H1 (cell line): Measurements from ENCODE around the gene PARP4. TPM values are rescaled to one million over a fixed set of nuclear protein-coding genes. Genes with fewer than 3 reads are reported as not detected.

Experiments
- ASH2L ChIP-seq: fragments of 200-600, 300-600 bp; sonication (generic); IDR thresholded peaks from one replicate; pipeline ENCODE4 v1.7.1; 2017; ENCODE audit warnings: low read length
- BRCA1 ChIP-seq: IDR thresholded peaks from 2 replicates; pipeline ENCODE4 v1.6.1; 2012; ENCODE audit warnings: low read depth, low read length, improper control_type of control experiment
- CHD1 ChIP-seq: IDR thresholded peaks from 2 replicates; pipeline ENCODE4 v1.6.1; 2012; ENCODE audit warnings: low read depth, low read length, improper control_type of control experiment
- CHD2 ChIP-seq: IDR thresholded peaks from 2 replicates; pipeline ENCODE4 v1.6.1; 2012; ENCODE audit warnings: low read length, improper control_type of control experiment
- CHD7 ChIP-seq: fragments of 300-600 bp; sonication (generic); IDR thresholded peaks from 2 replicates; pipeline ENCODE4 v1.7.1; 2012; ENCODE audit warnings: low read length, moderate library complexity, mild to moderate bottlenecking, inconsistent platforms; ENCODE audit not compliant: insufficient replicate concordance
- CREB1 ChIP-seq: IDR thresholded peaks from 2 replicates; pipeline ENCODE4 v1.6.1; 2012; ENCODE audit warnings: inconsistent platforms
- PHF8 ChIP-seq: fragments of 200-600 bp; sonication (generic); conservative IDR thresholded peaks from 2 replicates; pipeline ENCODE4 v1.7.1; 2012; ENCODE audit warnings: low read depth, mild to moderate bottlenecking, inconsistent platforms, low read length, moderate library complexity
- SIX5 ChIP-seq: IDR thresholded peaks from 2 replicates; pipeline ENCODE4 v1.6.1; 2011; ENCODE audit warnings: mild to moderate bottlenecking, low read depth, low read length
- USF2 ChIP-seq: IDR thresholded peaks from 2 replicates; pipeline ENCODE4 v1.6.1; 2011; ENCODE audit warnings: low read length, improper control_type of control experiment
- ZNF274 ChIP-seq: IDR thresholded peaks from 2 replicates; pipeline ENCODE4 v1.7.0; 2012; ENCODE audit warnings: low read length, borderline replicate concordance; ENCODE audit errors: extremely low read depth
- polyA plus RNA-seq, 7 experiments: library from polyadenylated mRNA; depleted of rRNA in 3 of 7; stranded (reverse) in 5 of 7; unstranded in 2 of 7; fragments of >200 nt in 5 of 7; fragments of 200-250 nt in 2 of 7; gene quantifications; 1 replicate in 5 of 7; 2 replicates in 1 of 7; 4 replicates in 1 of 7; pipeline versions ENCODE4 v1.2.1 to v1.2.3, GENCODE V29; 2011 to 2013; ENCODE audit warnings: missing spikeins in 2 of 7, mixed read lengths in 2 of 7
- total RNA-seq: library from RNA; stranded (reverse); fragmentation: NEBNext Ultra II Directional; extraction: Animal tissue kit (Norgen Biotek cat#: 25700); gene quantifications from 2 replicates; pipeline ENCODE4 v1.2.1, GENCODE V29; 2021

PARP4 gene
- total and polyA plus RNA-seq, 2 of the 8 experiments (the other 6 are each of a cell fraction or from before 2014, with no cell fraction given): 22.2 to 40.3 TPM

GRCh38 chr13:24512197-24512907, at the start of gene PARP4 (continued):
- TF ChIP-seq ASH2L (peak; percentile 97), USF2 (no peak), ZNF274 (no peak), PHF8 (peak; percentile 87), CHD7 (no peak), CHD2 (0 out of 2 replicates have a peak, but pooled peaks have one; percentile 48), CREB1 (peak; percentile 90), SIX5 (no peak), BRCA1 (no peak), CHD1 (no peak)
